B cell (primary cell): ENCODE results near the gene VWA8. TPM values are rescaled to one million over a fixed set of nuclear protein-coding genes. Genes with fewer than 3 reads are reported as not detected.

Source experiments
- ATAC-seq: fragments of 200-7000 bp; cut with Tn5 transposase; one replicate; pipeline ENCODE4 v1.10.0; 2021; ENCODE audit warnings: low read depth, mild to moderate bottlenecking, moderate number of reproducible peaks, moderate library complexity
- CTCF ChIA-PET: fragments of 350-600 bp; sonication (Branson Sonifier 250); formaldehyde crosslinking; loops from one replicate; lab custom pipeline; 2021; ENCODE audit warnings: antibody characterized with exemption, inconsistent platforms; lab: Charles Lee
- POLR2A ChIA-PET: fragments of 350-600 bp; sonication (Branson Sonifier 250); formaldehyde crosslinking; loops from one replicate; lab custom pipeline; 2021; ENCODE audit warnings: antibody characterized with exemption; lab: Charles Lee
- DNase-seq: peaks from one replicate; pipeline ENCODE4 v3.0.0; 2013
- H2AFZ ChIP-seq: 2 replicates; pipeline ENCODE4 v1.6.1; 2012; ENCODE audit warnings: mild to moderate bottlenecking, low read depth, low read length; ENCODE audit not compliant: insufficient read depth, poor library complexity, severe bottlenecking
- H3K27ac ChIP-seq, 2 donors: 1 replicate in 1 of 2; 2 replicates in 1 of 2; pipeline ENCODE4 v1.5.1; 2012 to 2013; ENCODE audit warnings: low read length in 2 of 2, mild to moderate bottlenecking in 2 of 2, moderate library complexity in 1 of 2
- H3K27me3 ChIP-seq, 4 experiments: fragments of 200-600 bp in 1 of 4; sonication (generic) in 1 of 4; replicated peaks in 1 of 4; 1 replicate in 2 of 4; 2 replicates in 2 of 4; pipeline versions ENCODE4 v1.6.1 to v1.7.0; 2013 to 2016; ENCODE audit warnings: low read length in 3 of 4, mild to moderate bottlenecking in 2 of 4, mixed read lengths in 1 of 4, moderate library complexity in 1 of 4; ENCODE audit not compliant: insufficient read depth in 4 of 4, control insufficient read depth in 3 of 4; ENCODE audit errors: control extremely low read depth in 1 of 4
- H3K36me3 ChIP-seq, 2 experiments: replicated peaks in 1 of 2; 1 replicate in 1 of 2; 2 replicates in 1 of 2; pipeline versions ENCODE4 v1.6.1 to v1.7.1; 2013; ENCODE audit warnings: low read length in 1 of 2; ENCODE audit not compliant: insufficient read depth in 2 of 2, control insufficient read depth in 1 of 2; ENCODE audit errors: control extremely low read depth in 1 of 2, extremely low read depth in 1 of 2
- H3K4me1 ChIP-seq, 2 donors: fragments of 200-600 bp in 1 of 2; sonication (generic) in 1 of 2; 1 replicate in 1 of 2; 2 replicates in 1 of 2; pipeline versions ENCODE4 v1.5.1 to v1.6.1; 2013 to 2017; ENCODE audit warnings: low read length in 2 of 2; ENCODE audit not compliant: control insufficient read depth in 2 of 2, insufficient read depth in 2 of 2
- H3K4me2 ChIP-seq: replicated peaks from 2 replicates; pipeline ENCODE3; 2012; ENCODE audit warnings: mild to moderate bottlenecking, low read depth, low read length; ENCODE audit not compliant: poor library complexity, severe bottlenecking
- H3K4me3 ChIP-seq, 5 experiments: fragments of 200-600 bp in 1 of 5; sonication (generic) in 1 of 5; 1 replicate in 3 of 5; 2 replicates in 2 of 5; pipeline versions ENCODE4 v1.5.1 to v1.7.0; 2011 to 2016; ENCODE audit warnings: low read length in 4 of 5, mild to moderate bottlenecking in 4 of 5, low read depth in 2 of 5, control low read depth in 1 of 5, moderate library complexity in 1 of 5; ENCODE audit not compliant: insufficient read depth in 1 of 5; ENCODE audit errors: control extremely low read depth in 1 of 5, extremely low read depth in 1 of 5
- H3K79me2 ChIP-seq: fragments of 200-600 bp; sonication (generic); one replicate; pipeline ENCODE4 v1.6.0; 2016; ENCODE audit warnings: low read length; ENCODE audit not compliant: control insufficient read depth, insufficient read depth
- H3K9ac ChIP-seq: fragments of 200-600 bp; sonication (generic); 2 replicates; pipeline ENCODE4 v1.6.1; 2017; ENCODE audit warnings: mild to moderate bottlenecking, low read length, moderate library complexity
- H3K9me3 ChIP-seq, 3 donors: one replicate each; pipeline versions ENCODE4 v1.6.1 to v1.7.1; 2013; ENCODE audit warnings: low read length in 2 of 3; ENCODE audit not compliant: control insufficient read depth in 2 of 3, insufficient read depth in 1 of 3; ENCODE audit errors: control extremely low read depth in 1 of 3
- H4K20me1 ChIP-seq: 2 replicates; pipeline ENCODE4 v1.6.0; 2012; ENCODE audit warnings: mild to moderate bottlenecking, low read length; ENCODE audit not compliant: insufficient read depth, control insufficient read depth, poor library complexity, severe bottlenecking
- H3K27ac Mint-ChIP-seq: one replicate; pipeline ENCODE4 v1.8.0; 2021; ENCODE audit warnings: mixed read lengths
- H3K27me3 Mint-ChIP-seq: one replicate; pipeline ENCODE4 v1.8.0; 2021; ENCODE audit warnings: mixed read lengths
- H3K4me1 Mint-ChIP-seq: one replicate; pipeline ENCODE4 v1.8.0; 2021; ENCODE audit warnings: mixed read lengths
- H3K4me3 Mint-ChIP-seq: one replicate; pipeline ENCODE4 v1.8.0; 2021; ENCODE audit warnings: mixed read lengths
- H3K9me3 Mint-ChIP-seq: one replicate; pipeline ENCODE4 v1.8.0; 2022; ENCODE audit warnings: mixed read lengths; ENCODE audit not compliant: insufficient read depth
- EZH2 ChIP-seq: IDR thresholded peaks from 2 replicates; pipeline ENCODE4 v1.6.1; 2012; ENCODE audit warnings: borderline replicate concordance, low read depth, mild to moderate bottlenecking, moderate library complexity, low read length; ENCODE audit not compliant: insufficient read depth, poor library complexity, severe bottlenecking
- WGBS: methylation state at CpG from one replicate; pipeline ENCODE4 v1.1.5; 2013; ENCODE audit warnings: missing lambda C conversion rate; ENCODE audit not compliant: insufficient coverage; 5-methylcytosine and 5-hydroxymethylcytosine counted together
- intact Hi-C: fragments of 100-400 bp; cut with micrococcal nuclease; formaldehyde crosslinking; loops from one replicate; pipeline ENCODE4 v1.10.0; 2022
- polyA plus RNA-seq: library from polyadenylated mRNA; depleted of rRNA; stranded (reverse); fragments of >200 nt; gene quantifications from 2 replicates; pipeline ENCODE4 v1.2.3, GENCODE V29; 2012
- total RNA-seq, 2 donors: library from RNA; stranded (reverse); fragments of 120-200 nt in 1 of 2; gene quantifications; 1 replicate in 1 of 2; 2 replicates in 1 of 2; pipeline versions ENCODE4 v1.2.3 to v1.2.4, GENCODE V29; 2013 to 2022
- TF ChIP-seq, protein P1 (sequence below): fragments of 200-600 bp; IDR thresholded peaks from one replicate; pipeline ENCODE4 v1.8.0; 2022; ENCODE audit warnings: antibody characterized with exemption, mild to moderate bottlenecking

Gene VWA8
- total and polyA plus RNA-seq, 2 donors (not counting 1 experiment from before 2014, with no cell fraction given), result 6.0 to 19.7 TPM

DNA sequence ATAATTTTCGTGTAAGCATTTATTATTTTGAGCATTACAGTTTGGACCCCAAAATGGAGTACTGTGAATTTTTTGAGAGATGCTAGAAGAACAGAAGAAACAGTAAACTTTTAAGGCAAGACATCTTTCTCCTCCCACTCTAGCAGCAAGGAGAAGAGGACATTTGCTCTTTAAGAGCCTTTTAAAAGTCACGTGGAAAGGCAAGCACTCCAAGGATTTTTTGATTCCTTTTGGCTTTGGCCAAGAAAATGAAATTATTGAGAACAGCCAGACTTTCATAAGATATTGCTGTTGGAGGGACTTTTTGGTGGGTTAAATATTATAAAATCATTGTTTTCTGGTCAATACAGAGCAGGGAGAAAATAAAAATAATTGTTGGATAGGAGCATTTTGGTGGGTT is 393.5 kb downstream of the VWA8 start:
- H3K27me3 ChIP-seq, result no peaks in the 10 kb centered on the region
- H3K9me3 Mint-ChIP-seq, result no peaks in the 10 kb centered on the region
- peaks cover 0 to 5% (median 0%) of the 10 kb centered on the region in 3 donors for H3K9me3 ChIP-seq
- H3K27ac Mint-ChIP-seq, result no peak overlapping the region
- DNase-seq (no peak), ATAC-seq (no peak)
- ChIA-PET CTCF (interaction anchor here (0.6 kb wide), 1 partner anchor 134 kb away, joined by 3 read pairs; no protein-coding TSS in a partner anchor), POLR2A (no interaction called here)
- no peaks in the 10 kb centered on the region for H3K36me3 ChIP-seq
- no peaks in the 10 kb centered on the region for H4K20me1 ChIP-seq
- TF ChIP-seq, protein P1, sequence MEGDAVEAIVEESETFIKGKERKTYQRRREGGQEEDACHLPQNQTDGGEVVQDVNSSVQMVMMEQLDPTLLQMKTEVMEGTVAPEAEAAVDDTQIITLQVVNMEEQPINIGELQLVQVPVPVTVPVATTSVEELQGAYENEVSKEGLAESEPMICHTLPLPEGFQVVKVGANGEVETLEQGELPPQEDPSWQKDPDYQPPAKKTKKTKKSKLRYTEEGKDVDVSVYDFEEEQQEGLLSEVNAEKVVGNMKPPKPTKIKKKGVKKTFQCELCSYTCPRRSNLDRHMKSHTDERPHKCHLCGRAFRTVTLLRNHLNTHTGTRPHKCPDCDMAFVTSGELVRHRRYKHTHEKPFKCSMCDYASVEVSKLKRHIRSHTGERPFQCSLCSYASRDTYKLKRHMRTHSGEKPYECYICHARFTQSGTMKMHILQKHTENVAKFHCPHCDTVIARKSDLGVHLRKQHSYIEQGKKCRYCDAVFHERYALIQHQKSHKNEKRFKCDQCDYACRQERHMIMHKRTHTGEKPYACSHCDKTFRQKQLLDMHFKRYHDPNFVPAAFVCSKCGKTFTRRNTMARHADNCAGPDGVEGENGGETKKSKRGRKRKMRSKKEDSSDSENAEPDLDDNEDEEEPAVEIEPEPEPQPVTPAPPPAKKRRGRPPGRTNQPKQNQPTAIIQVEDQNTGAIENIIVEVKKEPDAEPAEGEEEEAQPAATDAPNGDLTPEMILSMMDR, result no peak
- no peak for TF ChIP-seq EZH2
- H3K4me2 ChIP-seq, result no peak overlapping the region
- intact Hi-C loops, result no loop called here
- no CpG with 5 or more reads among the region's 2 CpGs for WGBS
- H3K4me1 ChIP-seq, result no peaks in the 10 kb centered on the region
- H3K79me2 ChIP-seq, result no peaks in the 10 kb centered on the region
- no peak overlapping the region for H3K9ac ChIP-seq
- no peak overlapping the region for H3K27ac ChIP-seq
- H3K4me1 Mint-ChIP-seq, result no peaks in the 10 kb centered on the region
- H3K4me3 Mint-ChIP-seq, result no peak overlapping the region
- no peak overlapping the region for H2AFZ ChIP-seq
- no peaks in the 10 kb centered on the region for H3K27me3 Mint-ChIP-seq
- H3K4me3 ChIP-seq, result no peak overlapping the region

DNA sequence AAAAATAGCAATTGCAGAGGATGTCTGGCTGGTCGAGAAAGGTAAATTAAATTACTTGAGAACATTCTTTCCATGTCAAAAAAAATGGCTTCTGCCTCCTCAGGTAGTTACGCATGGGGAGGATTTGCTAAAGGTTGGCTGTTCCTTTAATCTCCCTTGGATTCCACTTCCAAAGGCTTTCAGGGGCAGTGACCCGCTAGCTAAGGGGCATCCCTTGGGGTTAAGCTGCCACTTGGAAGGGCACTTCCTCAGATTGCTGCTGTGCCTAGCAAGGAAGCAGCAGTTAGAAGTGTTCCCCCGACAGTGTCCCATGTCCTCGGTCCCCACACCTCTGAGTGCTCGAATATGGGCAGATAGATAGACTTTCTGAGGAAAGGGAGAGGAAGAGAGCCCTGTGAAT is 395.1 kb downstream of the VWA8 start:
- H3K9ac ChIP-seq, result no peak overlapping the region
- DNase-seq (no peak), ATAC-seq (no peak)
- H2AFZ ChIP-seq, result no peak overlapping the region
- H4K20me1 ChIP-seq, result no peaks in the 10 kb centered on the region
- H3K79me2 ChIP-seq, result no peaks in the 10 kb centered on the region
- H3K27me3 ChIP-seq, result no peaks in the 10 kb centered on the region
- H3K4me1 Mint-ChIP-seq, result no peaks in the 10 kb centered on the region
- no peaks in the 10 kb centered on the region for H3K9me3 ChIP-seq
- H3K4me2 ChIP-seq, result no peak overlapping the region
- no peak overlapping the region for H3K27ac Mint-ChIP-seq
- ChIA-PET POLR2A (no interaction called here), CTCF (no interaction called here)
- TF ChIP-seq EZH2, result no peak
- TF ChIP-seq, protein P1, result no peak
- H3K4me3 ChIP-seq, result no peak overlapping the region
- intact Hi-C loops, result no loop called here
- no peaks in the 10 kb centered on the region for H3K27me3 Mint-ChIP-seq
- no peaks in the 10 kb centered on the region for H3K9me3 Mint-ChIP-seq
- 89% methylated on average over 4 of the region's 6 CpGs for WGBS
- no peak overlapping the region for H3K4me3 Mint-ChIP-seq
- no peaks in the 10 kb centered on the region for H3K36me3 ChIP-seq
- H3K4me1 ChIP-seq, result no peaks in the 10 kb centered on the region
- no peak overlapping the region for H3K27ac ChIP-seq
